HFFc6 (cell line): ENCODE results near the gene MGAT5. TPM values are rescaled to one million over a fixed set of nuclear protein-coding genes. Genes with fewer than 3 reads are reported as not detected.

Experiments used
- DNase-seq: peaks from one replicate; pipeline ENCODE4 v3.0.0-alpha.2; 2018
- H3K27ac Mint-ChIP-seq: 2 replicates; pipeline ENCODE4 v1.8.0; 2020; ENCODE audit warnings: mild to moderate bottlenecking, mixed read lengths
- H3K27me3 Mint-ChIP-seq: 2 replicates; pipeline ENCODE4 v1.8.0; 2021; ENCODE audit warnings: mild to moderate bottlenecking, moderate library complexity, mixed read lengths; ENCODE audit not compliant: insufficient read depth
- H3K36me3 Mint-ChIP-seq: 2 replicates; pipeline ENCODE4 v1.8.0; 2021; ENCODE audit warnings: low read depth, mixed read lengths
- H3K4me1 Mint-ChIP-seq: 2 replicates; pipeline ENCODE4 v1.8.0; 2020; ENCODE audit warnings: low read depth, mixed read lengths
- H3K4me3 Mint-ChIP-seq: 2 replicates; pipeline ENCODE4 v1.8.0; 2020; ENCODE audit warnings: mild to moderate bottlenecking, moderate library complexity, mixed read lengths
- H3K9me3 Mint-ChIP-seq: 2 replicates; pipeline ENCODE4 v1.8.0; 2020; ENCODE audit warnings: mild to moderate bottlenecking, mixed read lengths
- CTCF ChIP-seq: fragments of 200-600 bp; sonication (generic); IDR thresholded peaks from 2 replicates; pipeline ENCODE4 v1.5.0; 2021; ENCODE audit warnings: antibody characterized with exemption, mild to moderate bottlenecking
- total RNA-seq, 6 experiments: library from RNA; stranded (reverse); fragmentation: NEBNext Ultra II Directional; extraction: Animal tissue kit (Norgen Biotek cat#: 25700); gene quantifications; 2 replicates in 1 of 6; 3 replicates in 5 of 6; pipeline ENCODE4 v1.2.3, GENCODE V29; 2021

Gene MGAT5
- total RNA-seq, 6 experiments from 2014 or later = 104 to 129 (median 113) TPM

DNA sequence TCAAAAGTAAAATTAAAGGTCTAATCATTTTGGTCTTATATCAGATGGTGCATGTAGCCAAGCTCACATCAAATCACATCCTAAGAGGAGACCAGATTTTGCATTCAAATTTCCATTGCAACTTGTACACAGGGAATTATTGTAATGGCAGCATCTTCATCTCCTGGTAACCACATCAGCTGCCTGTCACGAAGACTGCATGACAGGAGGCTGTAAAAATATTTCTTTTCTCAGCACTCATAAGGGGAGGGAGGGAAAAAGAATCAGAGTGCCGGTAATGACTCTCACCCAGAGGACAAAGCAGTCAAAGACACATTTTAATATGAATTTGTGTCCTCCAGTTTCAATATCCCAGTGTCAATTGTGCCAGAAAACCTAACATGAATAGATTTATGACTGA is 248.2 kb downstream of the MGAT5 start:
- H3K36me3 Mint-ChIP-seq = no peaks in the 10 kb centered on the region
- no peak overlapping the region for H3K4me3 Mint-ChIP-seq
- H3K27me3 Mint-ChIP-seq = peaks cover 22% of the 10 kb centered on the region
- no peak for TF ChIP-seq CTCF
- no peak for DNase-seq
- H3K27ac Mint-ChIP-seq = no peak overlapping the region
- no peaks in the 10 kb centered on the region for H3K9me3 Mint-ChIP-seq
- no peaks in the 10 kb centered on the region for H3K4me1 Mint-ChIP-seq
